Immature natural killer cell (primary cell): ENCODE data around the gene SMIM33. TPM values are rescaled to one million over a fixed set of nuclear protein-coding genes. Genes with fewer than 3 reads are reported as not detected.
A peak's percentile ranks its signal among the peaks of the same experiment; 100 is the strongest.
"Not testable (repeated sequence)": the region's sequence is repeated elsewhere in the genome, so short reads cannot be mapped to it uniquely, and the experiment has no call there.

Experiments
- DNase-seq, 3 donors: peaks; one replicate each; pipeline ENCODE4 v3.0.0; 2022; ENCODE audit warnings: mixed read lengths in 1 of 3
- H3K27ac Mint-ChIP-seq, 6 donors: one replicate each; pipeline ENCODE4 v1.8.0; 2020; ENCODE audit warnings: mixed read lengths in 6 of 6, mild to moderate bottlenecking in 5 of 6, inconsistent platforms in 4 of 6, moderate library complexity in 3 of 6
- H3K27me3 Mint-ChIP-seq, 3 donors: one replicate each; pipeline ENCODE4 v1.8.0; 2020 to 2021; ENCODE audit warnings: low read depth in 3 of 3, mild to moderate bottlenecking in 3 of 3, mixed read lengths in 3 of 3, moderate library complexity in 3 of 3, inconsistent platforms in 1 of 3
- H3K36me3 Mint-ChIP-seq, 3 donors: one replicate each; pipeline ENCODE4 v1.8.0; 2020; ENCODE audit warnings: mixed read lengths in 3 of 3, inconsistent platforms in 2 of 3, mild to moderate bottlenecking in 2 of 3
- H3K4me1 Mint-ChIP-seq, 2 donors: one replicate each; pipeline ENCODE4 v1.8.0; 2020; ENCODE audit warnings: inconsistent platforms in 2 of 2, mild to moderate bottlenecking in 2 of 2, mixed read lengths in 2 of 2, moderate library complexity in 1 of 2
- H3K4me3 Mint-ChIP-seq, 5 donors: one replicate each; pipeline ENCODE4 v1.8.0; 2020; ENCODE audit warnings: mild to moderate bottlenecking in 5 of 5, mixed read lengths in 5 of 5, inconsistent platforms in 3 of 5, moderate library complexity in 3 of 5
- H3K9me3 Mint-ChIP-seq, 6 donors: one replicate each; pipeline ENCODE4 v1.8.0; 2020; ENCODE audit warnings: mild to moderate bottlenecking in 6 of 6, mixed read lengths in 6 of 6, inconsistent platforms in 4 of 6, moderate library complexity in 3 of 6
- polyA plus RNA-seq, 3 donors: library from polyadenylated mRNA; unstranded; fragments of 300-500 nt; fragmentation: Illumina TruSeq; gene quantifications; one replicate each; pipeline ENCODE4 v1.2.3, GENCODE V29; 2021

SMIM33 gene
- polyA plus RNA-seq, 3 donors from 2014 or later, result not detected

GRCh38 chr5:139461176-139461575 lies 9.6 kb upstream of the SMIM33 start:
- no peak overlapping the region for H3K4me3 Mint-ChIP-seq
- no peak for DNase-seq
- no peaks in the 10 kb centered on the region for H3K9me3 Mint-ChIP-seq
- H3K27ac Mint-ChIP-seq, result peak overlapping the region in 2 of 6 donors; percentile 19 to 58
- peaks cover 36 to 47% of the 10 kb centered on the region in 2 donors for H3K4me1 Mint-ChIP-seq
- H3K27me3 Mint-ChIP-seq, result peaks cover 3 to 9% (median 7%) of the 10 kb centered on the region in 3 donors
- H3K36me3 Mint-ChIP-seq, result no peaks in the 10 kb centered on the region

- H3K36me3 Mint-ChIP-seq, result no peaks in the 10 kb centered on the region
- H3K27me3 Mint-ChIP-seq, result peaks cover 3 to 9% (median 7%) of the 10 kb centered on the region in 3 donors
- peaks cover 30 to 42% of the 10 kb centered on the region in 2 donors for H3K4me1 Mint-ChIP-seq
- no peak overlapping the region for H3K4me3 Mint-ChIP-seq
- H3K27ac Mint-ChIP-seq, result peak overlapping the region in 1 of 6 donors; percentile 21
- no peak for DNase-seq
- H3K9me3 Mint-ChIP-seq, result no peaks in the 10 kb centered on the region
Measured at GRCh38 chr5:139461698-139462097, 9.1 kb upstream of the SMIM33 start.

GRCh38 chr5:139462586-139463276 lies 8.1 kb upstream of the SMIM33 start, which contains the start of gene ECSCR:
Gene ECSCR (minus strand): TSS chr5:139462743. CDS start chr5:139462670, 73 bp downstream.
- Mint-ChIP-seq H3K27ac (peak within 1 kb of the TSS in 1 of 6 donors; percentile 21), H3K27me3 (peaks cover 1 to 7% (median 7%) of the 10 kb centered on the region in 3 donors), H3K4me3 (no peak within 1 kb of the TSS), H3K4me1 (peaks cover 22 to 31% of the 10 kb centered on the region in 2 donors), H3K9me3 (no peaks in the 10 kb centered on the region), H3K36me3 (no peaks in the 10 kb centered on the region)
- DNase-seq, result no peak

- Mint-ChIP-seq H3K4me3 (peak overlapping the region in 1 of 5 donors; percentile 37), H3K4me1 (peaks cover 51 to 52% of the 10 kb centered on the region in 2 donors), H3K27me3 (peaks cover 3 to 8% (median 7%) of the 10 kb centered on the region in 3 donors), H3K9me3 (no peaks in the 10 kb centered on the region), H3K36me3 (no peaks in the 10 kb centered on the region), H3K27ac (peak overlapping the region in 3 of 6 donors; percentile 1 to 77 (median 18))
- DNase-seq, result no peak
Measured at GRCh38 chr5:139468421-139468931, 2.3 kb upstream of the SMIM33 start.

GRCh38 chr5:139472386-139473030 lies 1.7 kb downstream of the SMIM33 start:
- Mint-ChIP-seq H3K4me1 (peaks cover 84 to 85% of the 10 kb centered on the region in 2 donors), H3K4me3 (peak overlapping the region; percentile 8 to 79 (median 68)), H3K27ac (peak overlapping the region in 5 of 6 donors; percentile 20 to 91 (median 72)), H3K36me3 (peaks cover 0 to 11% (median 3%) of the 10 kb centered on the region in 3 donors), H3K9me3 (no peaks in the 10 kb centered on the region), H3K27me3 (peaks cover 4 to 8% (median 5%) of the 10 kb centered on the region in 3 donors)
- DNase-seq, result no peak

GRCh38 chr5:139473105-139473504 lies 2.3 kb downstream of the SMIM33 start:
- H3K4me3 Mint-ChIP-seq, result no peak overlapping the region
- H3K36me3 Mint-ChIP-seq, result peaks cover 0 to 17% (median 3%) of the 10 kb centered on the region in 3 donors
- peaks cover 87 to 90% of the 10 kb centered on the region in 2 donors for H3K4me1 Mint-ChIP-seq
- H3K27ac Mint-ChIP-seq, result peak overlapping the region in 1 of 6 donors; percentile 49
- no peak for DNase-seq
- no peaks in the 10 kb centered on the region for H3K9me3 Mint-ChIP-seq
- H3K27me3 Mint-ChIP-seq, result peaks cover 4 to 8% (median 5%) of the 10 kb centered on the region in 3 donors

GRCh38 chr5:139473565-139473964 lies 2.8 kb downstream of the SMIM33 start:
- peaks cover 87 to 90% of the 10 kb centered on the region in 2 donors for H3K4me1 Mint-ChIP-seq
- no peaks in the 10 kb centered on the region for H3K9me3 Mint-ChIP-seq
- peaks cover 4 to 8% (median 5%) of the 10 kb centered on the region in 3 donors for H3K27me3 Mint-ChIP-seq
- peaks cover 2 to 22% (median 3%) of the 10 kb centered on the region in 3 donors for H3K36me3 Mint-ChIP-seq
- H3K27ac Mint-ChIP-seq, result no peak overlapping the region
- DNase-seq, result no peak
- peak overlapping the region in 2 of 5 donors; percentile 14 to 33 for H3K4me3 Mint-ChIP-seq

GRCh38 chr5:139474890-139475791 lies 4.3 kb downstream of the SMIM33 start:
- Mint-ChIP-seq H3K4me3 (peak overlapping the region; percentile 65 to 89 (median 79)), H3K27me3 (peaks cover 4 to 8% (median 5%) of the 10 kb centered on the region in 3 donors), H3K9me3 (no peaks in the 10 kb centered on the region), H3K27ac (peak overlapping the region in 5 of 6 donors; percentile 64 to 94 (median 78)), H3K4me1 (peaks cover 78 to 80% of the 10 kb centered on the region in 2 donors), H3K36me3 (peaks cover 3 to 24% (median 4%) of the 10 kb centered on the region in 3 donors)
- peak; percentile 52 to 60 (median 53) for DNase-seq

- no peak for DNase-seq
- peaks cover 4 to 8% (median 5%) of the 10 kb centered on the region in 3 donors for H3K27me3 Mint-ChIP-seq
- peaks cover 78 to 79% of the 10 kb centered on the region in 2 donors for H3K4me1 Mint-ChIP-seq
- H3K9me3 Mint-ChIP-seq, result no peaks in the 10 kb centered on the region
- peak overlapping the region in 5 of 6 donors; percentile 40 to 94 (median 78) for H3K27ac Mint-ChIP-seq
- peak overlapping the region; percentile 65 to 89 (median 79) for H3K4me3 Mint-ChIP-seq
- H3K36me3 Mint-ChIP-seq, result peaks cover 10 to 31% (median 10%) of the 10 kb centered on the region in 3 donors
Measured at GRCh38 chr5:139475865-139476617, 5.2 kb downstream of the SMIM33 start.

GRCh38 chr5:139478657-139479423 lies 8.0 kb downstream of the SMIM33 start:
- Mint-ChIP-seq H3K27ac (peak overlapping the region in 2 of 6 donors; percentile 45 to 68), H3K36me3 (peaks cover 10 to 31% (median 10%) of the 10 kb centered on the region in 3 donors), H3K4me1 (peaks cover 73 to 74% of the 10 kb centered on the region in 2 donors), H3K27me3 (peaks cover 5 to 13% (median 11%) of the 10 kb centered on the region in 3 donors), H3K4me3 (peak overlapping the region in 3 of 5 donors; percentile 9 to 33 (median 22))
- not testable (repeated sequence) for H3K9me3 Mint-ChIP-seq, DNase-seq

- H3K4me1 Mint-ChIP-seq, result peaks cover 64 to 66% of the 10 kb centered on the region in 2 donors
- H3K4me3 Mint-ChIP-seq, result not testable (repeated sequence)
Measured at GRCh38 chr5:139479729-139480128, 8.9 kb downstream of the SMIM33 start.

More at GRCh38 chr5:139479729-139480128, 8.9 kb downstream of the SMIM33 start:
- not testable (repeated sequence) for H3K27ac Mint-ChIP-seq, H3K9me3 Mint-ChIP-seq, DNase-seq
- Mint-ChIP-seq H3K36me3 (peaks cover 10 to 31% (median 10%) of the 10 kb centered on the region in 3 donors), H3K27me3 (peaks cover 5 to 13% (median 11%) of the 10 kb centered on the region in 3 donors)
